IMR-90 (cell line): ENCODE data around the gene ASPRV1. TPM values are rescaled to one million over a fixed set of nuclear protein-coding genes. Genes with fewer than 3 reads are reported as not detected.

ENCODE experiments used
- ATAC-seq: fragments of 200-7000 bp; cut with Tn5 transposase; 2 replicates; pipeline ENCODE4 v1.9.1; 2020; ENCODE audit warnings: low read depth, mild to moderate bottlenecking, moderate library complexity
- BruUV-seq: library from RNA; stranded (reverse); fragments of 400-500 nt; replicated peaks from 2 replicates; lab custom pipeline; 2021; lab: Mats Ljungman, UMichigan
- CTCF ChIA-PET: fragments of 300-600 bp; formaldehyde crosslinking; extraction: SDS; loops from one replicate; lab custom pipeline; 2021; ENCODE audit warnings: antibody characterized with exemption; lab: Yijun Ruan, JAX
- POLR2A ChIA-PET: fragments of 300-600 bp; sonication (Branson Sonifier 250); formaldehyde crosslinking; loops from one replicate; lab custom pipeline; 2022; ENCODE audit warnings: antibody characterized with exemption; ENCODE audit not compliant: unreplicated experiment; lab: Charles Lee
- DNase-seq: peaks from one replicate; pipeline ENCODE4 v3.0.0; 2013
- H2AFZ ChIP-seq: replicated peaks from 2 replicates; pipeline ENCODE3; 2013; ENCODE audit warnings: low read length, mild to moderate bottlenecking; ENCODE audit not compliant: poor library complexity
- H2AK5ac ChIP-seq: 2 replicates; pipeline ENCODE4 v1.6.1; 2013; ENCODE audit warnings: low read depth, low read length, inconsistent platforms
- H2AK9ac ChIP-seq: replicated peaks from 2 replicates; pipeline ENCODE3; 2013; ENCODE audit warnings: mild to moderate bottlenecking, low read depth, low read length, moderate library complexity; ENCODE audit not compliant: poor library complexity
- H2BK120ac ChIP-seq: 2 replicates; pipeline ENCODE4 v1.6.1; 2013; ENCODE audit warnings: low read depth, low read length, inconsistent platforms
- H2BK15ac ChIP-seq: 3 replicates; pipeline ENCODE4 v1.6.1; 2013; ENCODE audit warnings: low read depth, low read length, inconsistent platforms
- H2BK20ac ChIP-seq: 2 replicates; pipeline ENCODE4 v1.6.1; 2013; ENCODE audit warnings: low read depth, mild to moderate bottlenecking, inconsistent platforms, low read length, moderate library complexity
- H2BK5ac ChIP-seq: 2 replicates; pipeline ENCODE4 v1.6.1; 2013; ENCODE audit warnings: mild to moderate bottlenecking, low read depth, low read length, inconsistent platforms; ENCODE audit not compliant: poor library complexity, severe bottlenecking
- H3K14ac ChIP-seq: replicated peaks from 2 replicates; pipeline ENCODE4 v1.6.1; 2013; ENCODE audit warnings: low read depth, low read length, inconsistent platforms
- H3K18ac ChIP-seq: 2 replicates; pipeline ENCODE4 v1.6.1; 2013; ENCODE audit warnings: low read depth, low read length, control low read depth
- H3K23ac ChIP-seq: 2 replicates; pipeline ENCODE4 v1.6.1; 2013; ENCODE audit warnings: low read depth, low read length, inconsistent platforms
- H3K27ac ChIP-seq: 2 replicates; pipeline ENCODE4 v1.5.1; 2013; ENCODE audit warnings: mild to moderate bottlenecking, control low read depth, low read length; ENCODE audit not compliant: insufficient read depth
- H3K27me3 ChIP-seq: 2 replicates; pipeline ENCODE4 v1.6.1; 2013; ENCODE audit warnings: low read length; ENCODE audit not compliant: control insufficient read depth, insufficient read depth
- H3K36me3 ChIP-seq: 2 replicates; pipeline ENCODE4 v1.6.1; 2013; ENCODE audit warnings: low read length, mixed read lengths; ENCODE audit not compliant: control insufficient read depth, insufficient read depth
- H3K4ac ChIP-seq: 2 replicates; pipeline ENCODE4 v1.6.1; 2013; ENCODE audit warnings: low read depth, low read length, inconsistent platforms
- H3K4me1 ChIP-seq: 2 replicates; pipeline ENCODE4 v1.6.1; 2013; ENCODE audit warnings: low read length, mixed read lengths; ENCODE audit not compliant: control insufficient read depth, insufficient read depth
- H3K4me2 ChIP-seq: 2 replicates; pipeline ENCODE4 v1.6.1; 2013; ENCODE audit warnings: low read depth, mild to moderate bottlenecking, control low read depth, low read length, moderate library complexity
- H3K4me3 ChIP-seq: 2 replicates; pipeline ENCODE4 v1.5.1; 2013; ENCODE audit warnings: low read depth, mild to moderate bottlenecking, control low read depth, low read length, moderate library complexity; ENCODE audit not compliant: insufficient read depth
- H3K56ac ChIP-seq: 2 replicates; pipeline ENCODE4 v1.6.1; 2013; ENCODE audit warnings: low read length, inconsistent platforms; ENCODE audit not compliant: insufficient read depth; ENCODE audit errors: extremely low read depth
- H3K79me1 ChIP-seq, 2 experiments: 2 replicates each; pipeline ENCODE4 v1.6.1; 2013; ENCODE audit warnings: low read length in 2 of 2, inconsistent platforms in 1 of 2, low read depth in 1 of 2
- H3K9ac ChIP-seq: 2 replicates; pipeline ENCODE4 v1.6.1; 2013; ENCODE audit warnings: low read depth, low read length, control low read depth
- H3K9me1 ChIP-seq: 2 replicates; pipeline ENCODE4 v1.6.1; 2013; ENCODE audit warnings: low read length, inconsistent platforms; ENCODE audit not compliant: insufficient read depth
- H3K9me3 ChIP-seq: 2 replicates; pipeline ENCODE4 v1.6.1; 2013; ENCODE audit warnings: low read length; ENCODE audit not compliant: control insufficient read depth, insufficient read depth
- H4K20me1 ChIP-seq: 2 replicates; pipeline ENCODE4 v1.6.1; 2013; ENCODE audit warnings: low read length, inconsistent platforms; ENCODE audit not compliant: insufficient read depth
- H4K5ac ChIP-seq: 2 replicates; pipeline ENCODE4 v1.6.1; 2013; ENCODE audit warnings: mild to moderate bottlenecking, low read depth, low read length, control low read depth
- H4K8ac ChIP-seq, 2 experiments: 2 replicates each; pipeline ENCODE4 v1.6.1; 2013; ENCODE audit warnings: low read depth in 2 of 2, low read length in 2 of 2, control low read depth in 1 of 2, inconsistent platforms in 1 of 2
- H4K91ac ChIP-seq: 2 replicates; pipeline ENCODE4 v1.6.1; 2013; ENCODE audit warnings: low read depth, low read length, inconsistent platforms; ENCODE audit not compliant: insufficient read depth
- MAFK ChIP-seq: IDR thresholded peaks from 2 replicates; pipeline ENCODE4 v1.6.1; 2012; ENCODE audit warnings: low read depth, low read length, improper control_type of control experiment
- RAD21 ChIP-seq: IDR thresholded peaks from 2 replicates; pipeline ENCODE4 v1.6.1; 2012; ENCODE audit warnings: low read length, improper control_type of control experiment
- WGBS, 2 experiments: methylation state at CpG; one replicate each; pipeline versions ENCODE4 v1.1.5 to v1.1.7; 2013; ENCODE audit warnings: missing lambda C conversion rate in 2 of 2; ENCODE audit not compliant: insufficient read length in 1 of 2; ENCODE audit errors: extremely low coverage in 2 of 2; 5-methylcytosine and 5-hydroxymethylcytosine counted together
- dilution Hi-C: fragments of 300-500 bp; cut with HindIII; formaldehyde crosslinking; loops from one replicate; pipeline ENCODE4 v1.14.3; 2018; ENCODE audit warnings: low sequenced_read_pairs; ENCODE audit not compliant: unreplicated experiment
- in situ Hi-C: fragments of 300-500 bp; cut with MboI; formaldehyde crosslinking; loops from 3 replicates; pipeline ENCODE4 v1.14.3; 2019; ENCODE audit warnings: low sequenced_read_pairs, inconsistent platforms, mixed read lengths
- intact Hi-C: fragments of 100-400 bp; cut with micrococcal nuclease; formaldehyde crosslinking; loops from 2 replicates; pipeline ENCODE4 v1.10.0; 2022
- polyA plus RNA-seq, 3 experiments: library from polyadenylated mRNA; depleted of rRNA; stranded (reverse); fragments of >200 nt; gene quantifications; 2 replicates each; pipeline ENCODE4 v1.2.3, GENCODE V29; 2012; ENCODE audit warnings: low replicate concordance in 1 of 3
- total RNA-seq: library from RNA; depleted of rRNA; stranded (reverse); fragments of >200 nt; gene quantifications from 2 replicates; pipeline ENCODE4 v1.2.3, GENCODE V29; 2012

The ASPRV1 gene
- total and polyA plus RNA-seq, 2 of the 4 experiments (the other 2 are of a cell fraction): 0.14 to 0.18 TPM

DNA sequence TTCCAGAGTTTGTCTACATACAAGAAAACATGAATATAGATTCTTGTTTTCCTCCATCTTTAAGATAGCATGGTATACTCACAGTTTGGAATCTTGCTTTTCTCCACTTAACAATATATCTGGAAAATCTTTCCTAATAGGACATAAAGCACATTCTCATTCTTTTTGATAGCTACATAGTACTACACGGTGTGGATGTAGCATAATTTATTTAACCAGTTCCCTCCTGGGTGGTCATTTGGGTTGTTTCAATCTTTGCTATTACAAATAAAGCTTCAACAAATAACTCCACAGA, 26.9 kb downstream of the ASPRV1 start:
- Histone ChIP-seq H4K20me1 (no peaks in the 10 kb centered on the region), H3K4me2 (peak overlapping the region; percentile 39), H3K79me1 (peaks cover 14 to 21% of the 10 kb centered on the region in 2 experiments), H2AK5ac (no peak overlapping the region), H4K5ac (no peak overlapping the region), H3K18ac (0 out of 2 replicates have a peak overlapping the region, but pooled peaks have one; percentile 10), H2AFZ (no peak overlapping the region), H3K27ac (peak overlapping the region; percentile 74; the same call in 1 of the 2 replicates), H3K9me1 (peaks cover 16% of the 10 kb centered on the region), H2BK20ac (peak overlapping the region; percentile 10; the same call in 1 of the 2 replicates), H3K56ac (peak overlapping the region; percentile 79), H4K91ac (peak overlapping the region; percentile 56; the same call in 1 of the 2 replicates), H3K14ac (peak overlapping the region; percentile 7; the same call in 1 of the 2 replicates), H3K36me3 (peaks cover 26% of the 10 kb centered on the region), H3K9me3 (no peaks in the 10 kb centered on the region), H3K4me1 (peaks cover 11% of the 10 kb centered on the region), H2BK15ac (no peak overlapping the region), H4K8ac (peak overlapping the region in 1 of 2 experiments; percentile 74; a peak in 2 of 4 replicates), H2BK120ac (peak overlapping the region; percentile 66), H2BK5ac (peak overlapping the region; percentile 36), H3K23ac (peak overlapping the region; percentile 76; the same call in 1 of the 2 replicates), H2AK9ac (no peak overlapping the region), H3K4ac (peak overlapping the region; percentile 38), H3K27me3 (no peaks in the 10 kb centered on the region), H3K9ac (peak overlapping the region; percentile 37; the same call in 1 of the 2 replicates), H3K4me3 (peak overlapping the region; percentile 8; the same call in 1 of the 2 replicates)
- ATAC-seq (no peak), DNase-seq (no peak)
- no CpG with 5 or more reads among the region's 1 CpG for WGBS, 2 experiments
- intact Hi-C loops (loop anchor here (2.0 to 5.0 kb wide), 3 partner anchors 18 to 208 kb away; no protein-coding TSS in a partner anchor), in situ Hi-C loops (no loop called here), dilution Hi-C loops (no loop called here)
- ChIA-PET CTCF (interaction anchor here (0.6 to 2.0 kb wide), 2 partner anchors 46 to 136 kb away, joined by 4 to 6 read pairs; no protein-coding TSS in a partner anchor), POLR2A (interaction anchor here (0.5 kb wide), 1 partner anchor 39 kb away, joined by 3 read pairs; no protein-coding TSS in a partner anchor)
- TF ChIP-seq MAFK (no peak), RAD21 (peak; percentile 13; the same call in 1 of the 2 replicates)
- no TSS peak for BruUV-seq
